Epithelial cell of esophagus (primary cell): ENCODE measurements around the gene FAHD1.

Experiments used
- DNase-seq: peaks from one replicate; pipeline ENCODE4 v3.0.0; 2010; ENCODE audit warnings: low read depth
- H3K4me3 ChIP-seq: 2 replicates; pipeline ENCODE4 v1.5.1; 2011; ENCODE audit warnings: mild to moderate bottlenecking, low read length, control low read depth
- TF ChIP-seq, protein P1 (sequence below): IDR thresholded peaks from 2 replicates; pipeline ENCODE4 v1.5.1; 2011; ENCODE audit warnings: low read depth, mild to moderate bottlenecking, low read length, control low read depth, inconsistent platforms; ENCODE audit not compliant: insufficient read depth; ENCODE audit errors: missing control alignments

FAHD1 gene

GRCh38 chr16:1810106-1810505 is 16.9 kb upstream of the FAHD1 start:
- TF ChIP-seq, protein P1, sequence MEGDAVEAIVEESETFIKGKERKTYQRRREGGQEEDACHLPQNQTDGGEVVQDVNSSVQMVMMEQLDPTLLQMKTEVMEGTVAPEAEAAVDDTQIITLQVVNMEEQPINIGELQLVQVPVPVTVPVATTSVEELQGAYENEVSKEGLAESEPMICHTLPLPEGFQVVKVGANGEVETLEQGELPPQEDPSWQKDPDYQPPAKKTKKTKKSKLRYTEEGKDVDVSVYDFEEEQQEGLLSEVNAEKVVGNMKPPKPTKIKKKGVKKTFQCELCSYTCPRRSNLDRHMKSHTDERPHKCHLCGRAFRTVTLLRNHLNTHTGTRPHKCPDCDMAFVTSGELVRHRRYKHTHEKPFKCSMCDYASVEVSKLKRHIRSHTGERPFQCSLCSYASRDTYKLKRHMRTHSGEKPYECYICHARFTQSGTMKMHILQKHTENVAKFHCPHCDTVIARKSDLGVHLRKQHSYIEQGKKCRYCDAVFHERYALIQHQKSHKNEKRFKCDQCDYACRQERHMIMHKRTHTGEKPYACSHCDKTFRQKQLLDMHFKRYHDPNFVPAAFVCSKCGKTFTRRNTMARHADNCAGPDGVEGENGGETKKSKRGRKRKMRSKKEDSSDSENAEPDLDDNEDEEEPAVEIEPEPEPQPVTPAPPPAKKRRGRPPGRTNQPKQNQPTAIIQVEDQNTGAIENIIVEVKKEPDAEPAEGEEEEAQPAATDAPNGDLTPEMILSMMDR: no peak
- H3K4me3 ChIP-seq: no peak overlapping the region
- no peak for DNase-seq

DNA sequence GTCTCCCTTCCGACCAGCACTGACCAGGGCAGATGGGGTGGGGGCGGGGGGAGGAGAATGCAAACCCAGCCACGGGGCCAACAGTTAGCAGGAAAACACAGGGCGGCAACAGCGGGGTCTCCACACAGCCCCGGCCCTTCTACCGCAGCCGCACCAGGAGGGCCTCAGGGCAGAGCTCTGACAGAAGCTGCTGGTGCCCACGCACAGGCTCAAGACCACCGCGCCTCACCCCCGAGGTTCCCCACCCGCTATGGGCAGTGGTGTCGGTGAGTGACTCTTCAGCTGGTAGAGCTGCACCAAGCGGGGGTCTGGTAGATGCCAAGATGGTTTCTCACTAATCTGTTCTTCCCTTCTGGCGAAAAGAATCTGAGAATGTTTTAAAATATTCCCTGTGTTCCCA is 16.5 kb upstream of the FAHD1 start:
- H3K4me3 ChIP-seq: no peak overlapping the region
- no peak for DNase-seq
- TF ChIP-seq, protein P1: no peak

DNA sequence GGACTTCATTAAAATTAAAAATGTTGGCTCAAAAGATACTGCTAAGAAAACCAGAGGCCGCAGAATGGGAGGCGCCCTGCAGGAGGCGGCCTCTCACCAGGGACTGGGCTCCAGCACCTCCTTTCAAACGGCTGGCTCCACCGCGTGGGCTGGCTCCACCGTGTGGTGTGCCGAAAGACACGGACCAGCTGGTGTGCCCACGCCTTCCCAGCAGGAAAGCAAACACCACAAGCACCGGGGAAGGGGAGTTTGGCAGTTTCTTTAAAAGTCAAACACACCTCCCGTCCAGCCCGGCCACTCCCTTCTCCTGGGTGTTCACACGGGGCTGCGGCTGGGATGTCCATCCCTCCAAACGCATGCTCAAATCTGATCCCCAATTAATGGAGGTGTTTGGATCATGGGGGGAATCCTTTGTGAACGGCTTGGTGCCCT is 14.3 kb upstream of the FAHD1 start:
- DNase-seq: peak; percentile 80
- TF ChIP-seq, protein P1: peak; percentile 76
- no peak overlapping the region for H3K4me3 ChIP-seq

GRCh38 chr16:1815461-1815860 is 11.5 kb upstream of the FAHD1 start:
- TF ChIP-seq, protein P1: no peak
- no peak overlapping the region for H3K4me3 ChIP-seq
- no peak for DNase-seq

- no peak overlapping the region for H3K4me3 ChIP-seq
- TF ChIP-seq, protein P1: no peak
- no peak for DNase-seq
These were observed 10.4 kb upstream of the FAHD1 start for GRCh38 chr16:1816396-1817275.

- no peak overlapping the region for H3K4me3 ChIP-seq
- TF ChIP-seq, protein P1: no peak
- no peak for DNase-seq
These were observed 9.8 kb upstream of the FAHD1 start for GRCh38 chr16:1817276-1817589.

GRCh38 chr16:1817716-1818115 is 9.3 kb upstream of the FAHD1 start:
- DNase-seq: no peak
- TF ChIP-seq, protein P1: no peak
- H3K4me3 ChIP-seq: no peak overlapping the region
